K562 (cell line): ENCODE measurements around the gene KLK7. TPM values are rescaled to one million over a fixed set of nuclear protein-coding genes. Genes with fewer than 3 reads are reported as not detected.

Experiments
- polyA plus RNA-seq, 8 experiments: library from polyadenylated mRNA; depleted of rRNA in 4 of 8; stranded (reverse) in 5 of 8; unstranded in 3 of 8; fragments of >200 nt; fragmentation: Nextera tagmentation in 2 of 8; fragmentation: Illumina TruSeq in 1 of 8; extraction: Ambion mirVana in 2 of 8; extraction: Trizol in 1 of 8; gene quantifications; 2 replicates each; pipeline versions ENCODE4 v1.2.1 to v1.2.3, GENCODE V29; 2011 to 2014; ENCODE audit warnings: inconsistent platforms in 1 of 8, missing spikeins in 1 of 8
- total RNA-seq, 7 experiments: library from RNA; depleted of rRNA in 6 of 7; stranded (reverse); fragments of >200 nt in 6 of 7; fragmentation: Illumina TruSeq in 2 of 7; extraction: Trizol in 2 of 7; gene quantifications; 2 replicates each; pipeline versions ENCODE4 v1.2.1 to v1.2.3, GENCODE V29; 2011 to 2021; ENCODE audit warnings: low replicate concordance in 1 of 7

KLK7 gene
- total and polyA plus RNA-seq, 9 of the 15 experiments (the other 6 are each of a cell fraction or from before 2014, with no cell fraction given), result 0.03 TPM; not detected in 8

Other genes starting within 250 kb of the KLK7 start
Only the 7 nearest of the 19 such genes appear.
- not detected in 2 replicates for gene KLK4, start 72.5 kb downstream of the KLK7 start, total RNA-seq (2014; rRNA removed)
- gene KLK4, start 72.5 kb downstream of the KLK7 start, total RNA-seq (2014; rRNA removed; fragmentation: Illumina TruSeq; extraction: Trizol), result not detected in 2 replicates
- gene KLK4, start 72.5 kb downstream of the KLK7 start, total RNA-seq (2015; rRNA removed; fragmentation: Illumina TruSeq; extraction: Trizol), result not detected in 2 replicates
- not detected in 2 replicates for gene KLK4, start 72.5 kb downstream of the KLK7 start, total RNA-seq (2021)
- not detected in 2 replicates for gene KLK4, start 72.5 kb downstream of the KLK7 start, polyA plus RNA-seq (2011; rRNA removed)
- not detected in 2 replicates for gene KLK4, start 72.5 kb downstream of the KLK7 start, polyA plus RNA-seq (2014; fragmentation: Illumina TruSeq; extraction: Trizol)
- gene KLK4, start 72.5 kb downstream of the KLK7 start, polyA plus RNA-seq (2014; fragmentation: Nextera tagmentation; extraction: Ambion mirVana), result not detected
- gene KLK4, start 72.5 kb downstream of the KLK7 start, polyA plus RNA-seq (2014; rRNA removed), result not detected in 2 replicates
- gene KLK5, start 30.9 kb downstream of the KLK7 start, total RNA-seq (2014; rRNA removed), result not detected in 2 replicates
- not detected in 2 replicates for gene KLK5, start 30.9 kb downstream of the KLK7 start, total RNA-seq (2014; rRNA removed; fragmentation: Illumina TruSeq; extraction: Trizol)
- not detected in 2 replicates for gene KLK5, start 30.9 kb downstream of the KLK7 start, total RNA-seq (2015; rRNA removed; fragmentation: Illumina TruSeq; extraction: Trizol)
- gene KLK5, start 30.9 kb downstream of the KLK7 start, total RNA-seq (2021), result not detected in 2 replicates
- not detected in 2 replicates for gene KLK5, start 30.9 kb downstream of the KLK7 start, polyA plus RNA-seq (2011; rRNA removed)
- not detected in 2 replicates for gene KLK5, start 30.9 kb downstream of the KLK7 start, polyA plus RNA-seq (2014; fragmentation: Illumina TruSeq; extraction: Trizol)
- gene KLK5, start 30.9 kb downstream of the KLK7 start, polyA plus RNA-seq (2014; fragmentation: Nextera tagmentation; extraction: Ambion mirVana), result not detected
- not detected in 2 replicates for gene KLK5, start 30.9 kb downstream of the KLK7 start, polyA plus RNA-seq (2014; rRNA removed)
- gene KLK6, start 14.3 kb downstream of the KLK7 start, total RNA-seq (2014; rRNA removed), result not detected in 2 replicates
- not detected in 2 replicates for gene KLK6, start 14.3 kb downstream of the KLK7 start, total RNA-seq (2014; rRNA removed; fragmentation: Illumina TruSeq; extraction: Trizol)
- gene KLK6, start 14.3 kb downstream of the KLK7 start, total RNA-seq (2015; rRNA removed; fragmentation: Illumina TruSeq; extraction: Trizol), result not detected in 2 replicates
- gene KLK6, start 14.3 kb downstream of the KLK7 start, total RNA-seq (2021), result not detected in 2 replicates
- gene KLK6, start 14.3 kb downstream of the KLK7 start, polyA plus RNA-seq (2011; rRNA removed), result not detected in 2 replicates
- not detected in 2 replicates for gene KLK6, start 14.3 kb downstream of the KLK7 start, polyA plus RNA-seq (2014; fragmentation: Illumina TruSeq; extraction: Trizol)
- gene KLK6, start 14.3 kb downstream of the KLK7 start, polyA plus RNA-seq (2014; fragmentation: Nextera tagmentation; extraction: Ambion mirVana), result not detected
- gene KLK6, start 14.3 kb downstream of the KLK7 start, polyA plus RNA-seq (2014; rRNA removed), result not detected in 2 replicates
- 0.45 TPM in 1 of 2 replicates, not detected in the other for gene KLK8, start 17.7 kb upstream of the KLK7 start, total RNA-seq (2014; rRNA removed)
- gene KLK8, start 17.7 kb upstream of the KLK7 start, total RNA-seq (2014; rRNA removed; fragmentation: Illumina TruSeq; extraction: Trizol), result 0.40 TPM in 1 of 2 replicates, not detected in the other
- gene KLK8, start 17.7 kb upstream of the KLK7 start, total RNA-seq (2015; rRNA removed; fragmentation: Illumina TruSeq; extraction: Trizol), result 0.41 and 0.76 TPM in 2 replicates
- gene KLK8, start 17.7 kb upstream of the KLK7 start, total RNA-seq (2021), result 1.4 TPM in 2 replicates
- 0.62 and 0.79 TPM in 2 replicates for gene KLK8, start 17.7 kb upstream of the KLK7 start, polyA plus RNA-seq (2011; rRNA removed)
- gene KLK8, start 17.7 kb upstream of the KLK7 start, polyA plus RNA-seq (2014; fragmentation: Illumina TruSeq; extraction: Trizol), result 0.44 and 0.49 TPM in 2 replicates
- gene KLK8, start 17.7 kb upstream of the KLK7 start, polyA plus RNA-seq (2014; fragmentation: Nextera tagmentation; extraction: Ambion mirVana), result 1 to 10 TPM in 1 of 2 experiments, under 1 TPM in 1; 0.37 to 1.7 TPM
- 1.1 and 1.4 TPM in 2 replicates for gene KLK8, start 17.7 kb upstream of the KLK7 start, polyA plus RNA-seq (2014; rRNA removed)
- not detected in 2 replicates for gene KLK10, start 35.8 kb upstream of the KLK7 start, total RNA-seq (2014; rRNA removed)
- not detected in 2 replicates for gene KLK10, start 35.8 kb upstream of the KLK7 start, total RNA-seq (2014; rRNA removed; fragmentation: Illumina TruSeq; extraction: Trizol)
- gene KLK10, start 35.8 kb upstream of the KLK7 start, total RNA-seq (2015; rRNA removed; fragmentation: Illumina TruSeq; extraction: Trizol), result not detected in 2 replicates
- gene KLK10, start 35.8 kb upstream of the KLK7 start, total RNA-seq (2021), result 0.11 TPM in 1 of 2 replicates, not detected in the other
- gene KLK10, start 35.8 kb upstream of the KLK7 start, polyA plus RNA-seq (2011; rRNA removed), result not detected in 2 replicates
- not detected in 2 replicates for gene KLK10, start 35.8 kb upstream of the KLK7 start, polyA plus RNA-seq (2014; fragmentation: Illumina TruSeq; extraction: Trizol)
- not detected for gene KLK10, start 35.8 kb upstream of the KLK7 start, polyA plus RNA-seq (2014; fragmentation: Nextera tagmentation; extraction: Ambion mirVana)
- not detected in 2 replicates for gene KLK10, start 35.8 kb upstream of the KLK7 start, polyA plus RNA-seq (2014; rRNA removed)
- not detected in 2 replicates for gene KLK11, start 42.7 kb upstream of the KLK7 start, total RNA-seq (2014; rRNA removed)
- gene KLK11, start 42.7 kb upstream of the KLK7 start, total RNA-seq (2014; rRNA removed; fragmentation: Illumina TruSeq; extraction: Trizol), result not detected in 2 replicates
- gene KLK11, start 42.7 kb upstream of the KLK7 start, total RNA-seq (2015; rRNA removed; fragmentation: Illumina TruSeq; extraction: Trizol), result not detected in 2 replicates
- gene KLK11, start 42.7 kb upstream of the KLK7 start, total RNA-seq (2021), result not detected in 2 replicates
- gene KLK11, start 42.7 kb upstream of the KLK7 start, polyA plus RNA-seq (2011; rRNA removed), result not detected in 2 replicates
- not detected in 2 replicates for gene KLK11, start 42.7 kb upstream of the KLK7 start, polyA plus RNA-seq (2014; fragmentation: Illumina TruSeq; extraction: Trizol)
- gene KLK11, start 42.7 kb upstream of the KLK7 start, polyA plus RNA-seq (2014; fragmentation: Nextera tagmentation; extraction: Ambion mirVana), result not detected
- not detected in 2 replicates for gene KLK11, start 42.7 kb upstream of the KLK7 start, polyA plus RNA-seq (2014; rRNA removed)
- gene KLK12, start 51.1 kb upstream of the KLK7 start, total RNA-seq (2014; rRNA removed), result not detected in 2 replicates
- not detected in 2 replicates for gene KLK12, start 51.1 kb upstream of the KLK7 start, total RNA-seq (2014; rRNA removed; fragmentation: Illumina TruSeq; extraction: Trizol)
- not detected in 2 replicates for gene KLK12, start 51.1 kb upstream of the KLK7 start, total RNA-seq (2015; rRNA removed; fragmentation: Illumina TruSeq; extraction: Trizol)
- gene KLK12, start 51.1 kb upstream of the KLK7 start, total RNA-seq (2021), result not detected in 2 replicates
- not detected in 2 replicates for gene KLK12, start 51.1 kb upstream of the KLK7 start, polyA plus RNA-seq (2011; rRNA removed)
- gene KLK12, start 51.1 kb upstream of the KLK7 start, polyA plus RNA-seq (2014; fragmentation: Illumina TruSeq; extraction: Trizol), result not detected in 2 replicates
- not detected for gene KLK12, start 51.1 kb upstream of the KLK7 start, polyA plus RNA-seq (2014; fragmentation: Nextera tagmentation; extraction: Ambion mirVana)
- gene KLK12, start 51.1 kb upstream of the KLK7 start, polyA plus RNA-seq (2014; rRNA removed), result not detected in 2 replicates